GM19324 (cell line): Measurements from ENCODE around the gene ERCC2.
"Not testable (repeated sequence)": the region's sequence is repeated elsewhere in the genome, so short reads cannot be mapped to it uniquely, and the experiment has no call there.

Experiments used
- ATAC-seq: cut with Tn5 transposase; IDR thresholded peaks from one replicate; pipeline ENCODE4 v1.9.1; 2021; ENCODE audit warnings: mild to moderate bottlenecking, moderate library complexity; ENCODE audit not compliant: unreplicated experiment, low FRiP score

Gene ERCC2

DNA sequence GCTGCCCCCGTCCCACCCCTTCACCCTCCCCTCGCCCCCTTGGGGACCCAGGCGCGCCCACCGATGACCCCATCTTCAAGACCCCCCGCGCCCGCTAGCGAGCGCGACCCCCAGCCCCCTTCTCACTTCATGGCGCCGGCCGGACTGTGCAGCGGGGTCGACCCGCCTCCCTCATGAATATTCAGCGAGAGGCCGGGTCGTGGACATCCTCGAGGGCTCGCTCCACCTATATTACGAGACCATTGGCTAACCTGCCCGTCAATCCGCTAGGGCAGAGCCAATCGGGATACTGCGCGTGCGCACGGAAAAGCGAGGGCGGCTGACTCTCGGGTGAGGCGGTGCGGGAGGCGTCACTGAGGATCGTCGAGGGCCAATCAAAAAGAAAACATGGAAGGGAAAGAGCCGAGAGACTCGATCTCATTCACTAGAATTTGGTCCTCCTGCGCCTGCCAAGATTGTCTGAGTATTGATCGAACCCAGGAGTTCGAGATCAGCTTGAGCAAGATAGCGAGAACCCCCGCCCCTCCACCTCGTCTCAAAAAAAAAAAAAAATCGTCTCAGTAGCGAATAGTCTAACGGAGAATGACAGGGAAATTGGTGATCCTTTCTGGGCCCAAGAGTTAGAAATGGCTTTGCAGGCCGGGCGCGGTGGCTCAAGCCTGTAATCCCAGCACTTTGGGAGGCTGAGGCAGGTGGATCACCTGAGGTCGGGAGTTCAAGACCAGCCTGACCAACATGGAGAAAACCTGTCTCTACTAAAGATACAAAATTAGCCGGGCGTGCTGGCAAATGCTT lies at the start of gene ERCC2:
Gene ERCC2, minus strand, starts transcription at position 164 of the 795 bp plus-strand sequence. Its CDS starts 33 bp downstream, at position 131.
- ATAC-seq = peak; percentile 98

DNA sequence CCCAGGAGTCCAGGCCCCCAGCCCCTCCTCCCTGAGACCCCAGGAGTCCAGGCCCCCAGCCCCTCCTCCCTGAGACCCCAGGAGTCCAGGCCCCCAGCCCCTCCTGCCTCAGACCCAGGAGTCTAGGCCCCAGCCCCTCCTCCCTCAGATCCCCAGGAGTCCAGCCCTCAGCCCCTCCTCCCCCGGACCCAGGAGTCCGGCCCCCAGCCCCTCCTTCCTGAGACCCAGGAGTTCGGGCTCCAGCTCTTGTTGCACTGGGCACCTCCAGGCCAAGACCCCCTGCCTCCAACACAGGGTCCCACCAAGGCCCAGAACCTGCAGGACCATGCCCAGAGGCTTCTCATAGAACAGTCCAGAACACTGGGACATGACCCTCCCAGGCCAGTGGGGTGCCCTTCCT lies 49.5 kb upstream of the ERCC2 start:
- ATAC-seq = no peak

DNA sequence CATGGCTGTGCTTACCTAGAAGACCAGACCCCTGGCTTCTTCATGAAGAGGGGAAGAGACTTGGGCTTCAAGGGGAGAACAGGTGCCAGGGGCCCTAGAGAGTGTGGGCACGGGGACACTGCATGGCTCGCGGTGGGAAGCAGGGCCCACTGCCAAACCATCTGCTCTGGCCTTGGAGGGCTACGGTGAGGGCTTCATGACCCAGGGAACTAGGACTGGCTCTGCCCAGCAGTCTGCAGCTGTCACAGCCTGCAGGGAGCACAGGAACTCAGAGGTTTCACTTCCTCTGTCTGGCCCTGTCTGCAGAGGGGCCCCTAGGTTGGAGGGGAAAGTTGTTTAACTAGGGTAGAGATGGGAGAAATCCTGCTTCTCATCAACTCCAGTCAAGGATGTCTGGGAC lies 49.0 kb upstream of the ERCC2 start:
- peak; percentile 53 for ATAC-seq

DNA sequence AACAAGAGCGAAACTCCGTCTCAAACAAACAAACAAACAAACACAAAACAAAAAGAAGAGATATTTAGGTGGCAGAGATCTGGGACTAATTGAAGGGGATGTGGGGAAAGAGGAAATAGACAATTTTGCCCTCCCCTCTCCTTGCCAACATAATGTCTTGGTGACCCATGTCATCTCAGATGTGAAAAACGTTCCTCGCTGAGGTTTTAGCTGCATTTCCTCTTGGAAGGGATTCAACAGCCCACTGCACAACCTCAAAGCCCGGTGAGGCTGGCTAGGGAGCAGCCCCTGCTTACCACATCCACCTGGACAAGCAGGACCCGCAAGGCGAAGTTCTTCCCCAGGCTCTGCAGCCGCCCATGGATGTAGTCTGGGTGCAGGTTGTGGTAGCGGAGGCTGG lies 48.4 kb upstream of the ERCC2 start:
- no peak for ATAC-seq

DNA sequence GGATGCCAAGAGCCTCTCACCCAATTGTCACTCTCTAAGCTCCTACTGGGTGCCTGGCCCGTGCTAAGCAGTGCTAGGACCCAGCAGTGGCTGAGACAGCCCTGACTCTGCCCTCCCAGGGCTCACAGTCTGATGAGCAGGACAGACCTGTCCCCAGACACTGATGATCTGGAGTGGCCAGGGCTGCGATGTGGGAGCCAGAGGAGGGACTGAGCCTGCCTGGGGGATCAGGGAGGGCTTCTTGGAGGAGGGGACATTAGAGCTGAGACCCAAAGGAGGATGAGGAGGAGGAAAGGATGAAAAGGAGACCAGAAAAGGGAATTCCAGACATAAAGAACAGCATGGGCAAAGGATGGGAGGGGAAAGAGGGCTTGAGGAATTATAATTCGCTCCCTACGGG lies 46.8 kb upstream of the ERCC2 start:
- no peak for ATAC-seq

DNA sequence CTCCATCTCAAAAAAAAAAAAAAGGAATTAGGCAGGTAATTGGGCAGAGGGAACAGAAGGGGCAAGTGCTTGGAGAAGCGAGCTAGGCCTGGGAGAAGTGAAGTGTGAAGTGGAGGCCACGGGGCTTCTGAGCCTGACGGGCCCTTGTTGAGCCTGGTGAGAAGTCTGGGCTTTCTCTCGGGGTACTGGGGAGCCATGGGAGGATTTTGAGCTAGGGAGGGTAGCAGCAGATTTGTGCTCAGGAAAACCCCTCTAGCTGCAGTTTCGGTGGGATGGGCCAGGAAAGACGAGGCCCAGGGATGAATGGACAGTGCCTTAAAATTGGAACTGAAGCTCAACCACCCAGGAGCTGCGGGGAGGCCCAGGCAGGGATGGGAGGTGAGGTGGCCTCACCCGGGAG lies 44.1 kb upstream of the ERCC2 start:
- no peak for ATAC-seq

DNA sequence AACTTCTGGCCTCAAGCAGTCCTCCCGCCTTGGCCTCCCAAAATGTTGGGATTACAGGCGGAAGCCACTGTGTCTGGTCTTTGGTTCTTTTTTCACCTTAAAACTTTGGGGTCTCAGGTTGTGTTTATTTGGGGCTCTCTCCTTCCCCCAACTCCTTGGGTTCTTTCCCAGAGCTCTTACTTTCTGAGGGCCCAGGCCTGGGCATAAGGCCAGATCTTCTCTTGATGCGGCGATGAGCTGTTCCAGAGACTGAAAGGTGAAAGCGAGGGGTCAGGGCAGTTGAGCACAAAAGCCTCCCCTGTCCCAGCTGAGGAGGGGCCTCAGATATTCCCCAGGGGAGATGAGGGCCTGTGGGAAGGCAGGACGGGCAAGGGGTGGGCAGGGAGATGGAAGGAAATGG lies 43.1 kb upstream of the ERCC2 start:
- ATAC-seq = no peak

DNA sequence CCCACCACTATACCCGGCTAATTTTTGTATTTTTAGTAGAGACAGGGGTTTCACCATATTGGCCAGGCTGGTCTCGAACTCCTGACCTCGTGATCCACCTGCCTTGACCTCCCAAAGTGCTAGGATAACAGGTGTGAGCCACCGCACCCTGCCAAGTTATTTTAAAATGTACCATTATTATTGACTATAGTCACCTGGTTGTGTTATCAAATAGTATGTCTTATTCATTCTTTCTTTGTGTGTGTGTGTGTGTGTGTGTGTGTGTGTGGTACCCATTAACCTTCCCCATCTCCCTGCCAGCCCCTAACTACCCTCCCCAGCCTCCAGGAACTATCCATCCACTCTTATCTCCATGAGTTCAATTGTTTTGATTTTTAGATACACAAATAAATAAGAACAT lies 40.0 kb upstream of the ERCC2 start:
- not testable (repeated sequence) for ATAC-seq

DNA sequence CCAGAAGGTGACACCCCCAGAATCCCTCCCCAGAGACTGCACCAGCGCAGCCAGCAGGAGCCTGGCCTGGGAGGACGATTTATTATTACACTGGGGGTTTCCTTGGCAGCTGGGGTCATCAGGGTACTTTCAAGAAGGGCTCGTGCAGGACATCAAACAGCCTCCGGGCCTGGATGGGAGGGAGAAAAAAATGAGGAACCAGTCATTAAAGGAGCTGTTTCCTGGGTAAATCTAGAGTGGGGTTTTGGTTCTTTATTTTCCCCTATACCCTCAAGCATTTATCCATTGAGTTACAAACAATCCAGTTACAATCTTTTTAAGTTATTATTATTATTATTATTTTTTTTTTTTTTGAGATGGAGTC lies 39.2 kb upstream of the ERCC2 start:
- no peak for ATAC-seq

DNA sequence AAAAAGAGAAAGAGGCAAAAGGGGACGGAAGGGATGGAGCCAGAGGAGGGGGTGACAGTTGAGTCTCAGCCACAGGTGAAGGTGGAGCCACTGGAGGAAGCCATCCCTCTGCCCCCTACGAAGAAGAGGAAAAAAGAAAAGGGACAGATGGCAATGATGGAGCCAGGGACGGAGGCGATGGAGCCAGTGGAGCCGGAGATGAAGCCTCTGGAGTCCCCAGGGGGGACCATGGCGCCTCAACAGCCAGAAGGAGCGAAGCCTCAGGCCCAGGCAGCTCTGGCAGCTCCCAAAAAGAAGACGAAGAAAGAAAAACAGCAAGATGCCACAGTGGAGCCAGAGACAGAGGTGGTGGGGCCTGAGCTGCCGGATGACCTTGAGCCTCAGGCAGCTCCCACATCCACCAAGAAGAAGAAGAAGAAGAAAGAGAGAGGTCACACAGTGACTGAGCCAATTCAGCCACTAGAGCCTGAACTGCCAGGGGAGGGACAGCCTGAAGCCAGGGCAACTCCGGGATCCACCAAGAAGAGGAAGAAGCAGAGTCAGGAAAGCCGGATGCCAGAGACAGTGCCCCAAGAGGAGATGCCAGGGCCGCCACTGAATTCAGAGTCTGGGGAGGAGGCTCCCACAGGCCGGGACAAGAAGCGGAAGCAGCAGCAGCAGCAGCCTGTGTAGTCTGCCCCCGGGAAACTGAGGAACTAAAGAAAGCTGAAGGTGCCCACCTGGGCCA lies 38.6 kb upstream of the ERCC2 start:
- ATAC-seq = no peak

DNA sequence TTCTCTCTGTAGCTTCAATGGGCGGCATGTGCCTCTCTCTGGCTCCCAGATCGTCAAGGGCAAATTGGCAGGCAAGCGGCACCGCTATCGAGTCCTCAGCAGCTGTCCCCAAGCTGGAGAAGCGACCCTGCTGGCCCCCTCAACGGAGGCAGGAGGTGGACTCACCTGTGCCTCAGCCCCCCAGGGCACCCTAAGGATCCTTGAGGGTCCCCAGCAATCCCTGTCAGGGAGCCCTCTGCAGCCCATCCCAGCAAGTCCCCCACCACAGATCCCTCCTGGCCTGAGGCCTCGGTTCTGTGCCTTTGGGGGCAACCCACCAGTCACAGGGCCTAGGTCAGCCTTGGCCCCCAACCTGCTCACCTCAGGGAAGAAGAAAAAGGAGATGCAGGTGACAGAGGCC lies 37.7 kb upstream of the ERCC2 start:
- no peak for ATAC-seq

DNA sequence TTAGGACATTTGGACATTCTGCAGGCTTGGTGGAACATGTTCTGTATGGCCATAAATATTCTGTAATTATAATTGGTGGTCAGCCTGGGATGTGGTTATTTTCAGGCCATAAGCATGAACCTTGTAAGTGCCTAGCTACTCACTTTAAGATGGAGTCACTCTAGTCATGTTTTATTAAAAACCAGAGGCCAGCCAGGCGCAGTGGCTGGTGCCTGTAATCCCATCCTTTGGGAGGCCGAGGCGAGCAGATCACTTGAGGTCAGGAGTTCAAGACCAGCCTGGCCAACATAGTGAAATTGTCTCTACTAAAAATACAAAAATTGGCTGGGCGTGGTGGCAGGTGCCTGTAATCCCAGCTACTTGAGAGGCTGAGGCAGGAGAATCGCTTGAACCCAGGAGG lies 37.2 kb upstream of the ERCC2 start:
- not testable (repeated sequence) for ATAC-seq

DNA sequence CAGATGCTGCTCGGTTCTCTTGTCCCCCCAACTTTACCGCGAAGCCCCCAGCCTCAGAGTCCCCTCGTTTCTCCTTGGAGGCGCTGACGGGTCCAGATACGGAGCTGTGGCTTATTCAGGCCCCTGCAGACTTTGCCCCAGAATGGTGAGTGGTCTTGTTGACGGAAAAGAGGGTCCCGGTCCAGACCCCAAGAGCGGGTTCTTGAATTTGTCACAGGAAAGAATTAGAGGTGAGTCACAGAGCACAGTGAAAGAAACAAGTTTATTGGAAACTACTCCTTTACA lies 36.7 kb upstream of the ERCC2 start:
- no peak for ATAC-seq

DNA sequence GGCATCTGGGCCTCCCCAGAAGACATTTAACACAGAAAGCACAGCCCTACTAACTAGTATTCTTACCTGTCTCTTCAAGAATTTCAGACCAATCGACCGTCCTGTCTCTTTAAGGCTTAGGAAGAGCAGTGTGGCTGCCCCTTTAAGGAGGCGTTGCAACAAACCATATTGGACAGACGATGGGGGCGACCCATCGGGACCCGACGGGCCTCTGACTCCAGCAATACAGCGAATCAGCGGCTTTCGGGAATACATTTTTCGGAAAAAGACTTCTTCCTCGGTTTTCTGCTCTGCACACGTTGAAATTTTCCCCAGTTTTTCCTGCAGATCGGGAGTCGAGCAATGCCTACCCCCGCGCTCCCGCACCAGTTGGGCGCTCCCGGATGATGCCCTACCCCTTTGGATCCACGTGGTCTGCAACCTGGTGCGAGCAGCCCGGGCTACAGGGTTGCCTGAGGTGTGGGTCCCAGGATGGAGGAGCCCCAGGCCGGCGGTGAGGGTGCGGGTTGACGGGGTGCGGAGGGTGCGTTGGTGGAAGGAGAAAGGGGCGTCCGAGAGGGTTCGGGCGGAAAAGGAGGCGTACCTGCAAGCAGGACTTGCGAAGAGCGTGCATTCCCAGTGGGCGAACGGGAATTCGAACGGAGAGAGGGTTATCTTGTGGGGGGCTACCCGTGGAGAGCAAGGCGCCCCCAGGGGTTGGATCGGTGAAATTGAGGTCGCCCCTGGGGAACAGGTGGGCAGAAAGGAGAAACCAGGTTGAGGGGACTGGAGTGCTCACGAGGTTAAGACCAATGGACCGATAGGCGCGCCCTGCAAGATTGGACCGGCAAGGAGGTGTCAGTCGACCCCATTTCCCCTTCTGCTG lies 36.1 kb upstream of the ERCC2 start, which contains the start of gene POLR1G:
Gene POLR1G, plus strand, starts transcription at position 419 of the 865 bp plus-strand sequence. Its CDS starts 53 bp downstream, at position 472.
- ATAC-seq = peak; percentile 77

DNA sequence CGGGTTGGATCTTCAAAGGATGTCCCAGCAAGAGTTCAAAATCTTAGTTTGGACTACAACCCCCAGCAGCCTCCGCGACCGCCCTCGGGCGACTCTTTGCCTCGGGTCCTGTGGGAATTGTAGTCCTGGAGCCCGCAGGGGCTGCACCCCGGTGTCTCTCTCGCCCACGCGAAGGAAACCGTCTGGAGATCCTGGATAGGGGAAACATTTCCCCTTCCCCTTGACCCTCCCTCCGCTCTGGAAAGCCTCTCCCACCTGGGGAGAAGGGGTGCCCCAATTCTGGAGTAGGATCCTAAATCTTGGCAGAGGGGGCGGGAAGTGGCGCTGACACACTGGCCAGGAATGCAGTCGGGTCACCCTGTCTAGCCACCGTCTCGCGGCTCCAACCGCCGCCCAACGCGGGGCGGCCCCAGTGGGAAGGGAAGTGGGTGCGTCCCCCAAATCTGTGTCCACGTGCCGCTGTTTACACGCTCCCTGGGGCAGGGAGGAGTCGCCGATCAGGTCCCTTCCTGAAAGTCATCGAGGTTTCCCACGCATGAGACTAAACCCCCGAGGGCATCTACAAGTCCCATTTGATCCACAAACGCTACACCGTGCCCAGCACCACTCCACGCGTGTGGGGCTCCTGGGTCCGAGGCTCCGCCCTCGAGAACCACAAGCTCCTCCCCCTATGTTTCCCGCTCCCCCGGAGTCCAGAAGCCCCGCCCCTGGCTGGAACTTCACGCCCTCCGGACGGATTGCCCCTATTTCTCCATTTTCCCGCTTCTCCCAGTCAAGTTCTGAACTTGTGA lies 35.3 kb upstream of the ERCC2 start:
- peak; percentile 44 for ATAC-seq

DNA sequence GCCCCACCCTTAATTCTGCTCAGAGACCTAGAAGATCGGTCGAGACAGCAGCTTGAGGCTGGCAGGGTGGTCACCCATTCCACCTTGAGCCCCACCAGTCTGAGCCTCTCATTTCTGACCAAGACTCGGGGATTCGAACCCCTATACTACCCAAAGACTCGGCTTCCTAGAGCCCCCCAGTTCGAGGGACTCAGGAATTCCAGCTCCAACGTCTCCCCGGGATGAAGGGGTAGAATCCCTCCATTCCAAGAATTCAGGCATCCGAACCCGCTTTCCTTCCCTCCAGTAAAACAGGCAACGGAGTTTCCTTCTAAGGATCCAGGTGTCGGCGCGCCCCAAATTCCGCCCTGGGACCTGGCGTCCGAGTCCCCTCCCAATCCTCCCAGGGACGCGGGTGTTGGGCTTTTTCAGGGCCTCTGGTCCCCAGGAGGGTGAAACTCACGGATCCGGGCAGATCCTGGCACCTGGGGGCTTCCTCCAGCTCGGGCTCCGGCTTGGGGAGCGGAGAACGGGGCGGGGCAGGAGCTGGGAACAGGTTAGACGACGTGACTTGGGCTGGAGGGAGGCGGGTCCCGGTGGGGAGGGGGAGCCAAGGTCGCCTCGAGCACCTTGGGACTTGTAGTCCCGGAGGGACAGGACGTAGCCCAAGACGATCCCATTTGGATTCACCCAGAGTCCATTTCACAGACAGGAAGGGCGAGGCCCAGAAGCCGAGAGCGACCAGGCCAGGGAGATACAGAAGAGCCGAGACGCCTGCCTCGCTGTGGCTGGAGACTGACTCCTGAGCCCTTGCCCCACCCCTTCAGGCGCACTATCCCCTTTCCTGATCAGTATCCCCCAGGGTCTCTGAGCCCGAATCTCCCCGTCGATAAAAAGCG lies 34.4 kb upstream of the ERCC2 start, which contains the start of gene PPP1R13L:
Gene PPP1R13L, minus strand, starts transcription at position 513 of the 878 bp plus-strand sequence. CDS start 6,751 bp downstream, outside the sequence.
- peak; percentile 29 for ATAC-seq

DNA sequence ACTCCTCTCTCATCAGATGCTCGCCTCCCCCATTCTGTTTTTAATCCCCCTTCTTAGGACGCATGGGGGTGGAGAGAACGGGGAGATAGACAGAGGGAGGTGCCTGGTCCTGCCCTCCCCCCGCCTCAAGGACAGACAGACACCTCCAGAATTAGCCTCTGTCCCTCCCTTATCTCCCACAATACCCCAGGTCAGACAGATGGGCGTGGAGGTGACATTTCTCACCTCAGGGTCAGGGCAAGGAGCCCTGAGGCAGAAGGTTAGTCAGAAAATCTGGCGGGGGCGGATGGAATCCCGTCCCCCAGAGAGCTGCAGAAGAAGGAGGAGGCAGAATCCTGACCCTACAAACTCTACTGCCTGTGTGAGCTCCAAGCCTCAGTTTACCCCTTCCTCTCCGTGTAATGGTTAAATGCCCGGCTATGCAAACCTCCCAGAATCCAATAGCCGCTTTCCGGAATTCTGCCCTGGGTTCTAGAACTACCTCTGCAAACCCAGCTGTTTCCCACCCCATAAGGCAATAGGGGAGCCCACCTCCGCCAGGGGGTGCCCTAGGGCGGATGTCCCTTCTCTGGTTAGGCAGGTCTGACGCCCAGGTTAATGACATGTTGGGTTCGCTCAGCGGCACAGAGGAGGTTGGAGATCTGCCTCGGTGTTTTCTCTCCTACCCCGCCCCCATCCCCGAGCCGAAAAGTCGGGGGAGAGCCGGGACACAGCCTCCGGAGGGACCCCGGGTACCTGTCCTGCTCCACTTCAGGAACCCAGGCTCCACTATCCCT lies 33.6 kb upstream of the ERCC2 start:
- no peak for ATAC-seq

DNA sequence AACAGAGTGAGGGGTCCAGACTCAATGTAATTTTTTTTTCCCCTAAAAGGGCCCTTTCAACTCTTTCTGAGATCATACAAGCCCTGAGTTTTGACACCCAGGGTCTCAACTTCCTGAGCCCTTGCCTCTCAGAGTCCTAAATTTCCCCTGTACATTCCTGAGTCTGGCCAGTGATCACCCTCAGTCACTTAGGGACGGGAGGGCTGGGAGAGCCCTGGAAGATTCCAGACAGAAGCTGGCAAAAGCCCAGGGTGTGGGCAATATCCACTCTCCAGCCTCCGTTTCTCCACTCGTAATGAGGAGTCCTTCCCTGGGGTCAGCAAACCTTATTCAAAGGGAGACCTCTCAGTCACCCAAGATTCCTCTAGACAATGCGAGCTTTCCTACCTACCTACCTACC lies 32.9 kb upstream of the ERCC2 start:
- no peak for ATAC-seq
